Trophoblast cell (in vitro differentiated cells and primary cell): ENCODE measurements around the gene MEGF8.

Experiments
- DNase-seq, 2 donors: peaks; one replicate each; pipeline ENCODE4 v3.0.0-alpha.2; 2016
- H2AFZ ChIP-seq: 2 replicates; pipeline ENCODE4 v1.6.1; 2013; ENCODE audit warnings: low read length, moderate library complexity, mild to moderate bottlenecking; ENCODE audit not compliant: insufficient read depth, poor library complexity
- H2AK5ac ChIP-seq: 2 replicates; pipeline ENCODE4 v1.6.1; 2013; ENCODE audit warnings: mild to moderate bottlenecking, low read length
- H2BK120ac ChIP-seq: 2 replicates; pipeline ENCODE4 v1.6.1; 2013; ENCODE audit warnings: low read length, mild to moderate bottlenecking, moderate library complexity; ENCODE audit not compliant: insufficient read depth, poor library complexity
- H2BK12ac ChIP-seq: 2 replicates; pipeline ENCODE4 v1.6.1; 2013; ENCODE audit warnings: mild to moderate bottlenecking, low read length, moderate library complexity
- H2BK5ac ChIP-seq: 2 replicates; pipeline ENCODE4 v1.6.1; 2013; ENCODE audit warnings: low read length, low read depth, moderate library complexity, mild to moderate bottlenecking; ENCODE audit not compliant: poor library complexity
- H3K14ac ChIP-seq: 2 replicates; pipeline ENCODE4 v1.6.1; 2013; ENCODE audit warnings: mild to moderate bottlenecking, low read length
- H3K18ac ChIP-seq: 2 replicates; pipeline ENCODE4 v1.6.1; 2013; ENCODE audit warnings: mild to moderate bottlenecking, low read length
- H3K23ac ChIP-seq: 2 replicates; pipeline ENCODE4 v1.6.1; 2013; ENCODE audit warnings: low read length
- H3K27ac ChIP-seq: 2 replicates; pipeline ENCODE4 v1.5.1; 2013; ENCODE audit warnings: low read depth, mild to moderate bottlenecking, inconsistent platforms, low read length, moderate library complexity
- H3K27me3 ChIP-seq: 2 replicates; pipeline ENCODE4 v1.6.1; 2013; ENCODE audit warnings: inconsistent platforms, mild to moderate bottlenecking, low read length, moderate library complexity; ENCODE audit not compliant: insufficient read depth
- H3K36me3 ChIP-seq, 2 experiments: 1 replicate in 1 of 2; 2 replicates in 1 of 2; pipeline ENCODE4 v1.6.1; 2013; ENCODE audit warnings: low read length in 2 of 2, mild to moderate bottlenecking in 2 of 2, moderate library complexity in 1 of 2; ENCODE audit not compliant: insufficient read depth in 2 of 2, control insufficient read depth in 1 of 2
- H3K4ac ChIP-seq: 2 replicates; pipeline ENCODE4 v1.6.1; 2013; ENCODE audit warnings: low read depth, mild to moderate bottlenecking, low read length, moderate library complexity
- H3K4me1 ChIP-seq, 2 experiments: 1 replicate in 1 of 2; 2 replicates in 1 of 2; pipeline ENCODE4 v1.6.1; 2013; ENCODE audit warnings: low read length in 2 of 2, mild to moderate bottlenecking in 2 of 2, moderate library complexity in 1 of 2; ENCODE audit not compliant: insufficient read depth in 2 of 2, control insufficient read depth in 1 of 2
- H3K4me2 ChIP-seq: 2 replicates; pipeline ENCODE4 v1.6.1; 2013; ENCODE audit warnings: inconsistent platforms, mild to moderate bottlenecking, low read length, moderate library complexity
- H3K4me3 ChIP-seq: 2 replicates; pipeline ENCODE4 v1.5.1; 2013; ENCODE audit warnings: mild to moderate bottlenecking, low read depth, low read length, inconsistent platforms
- H3K79me1 ChIP-seq: one replicate; pipeline ENCODE4 v1.6.1; 2013; ENCODE audit warnings: low read length
- H3K79me2 ChIP-seq: 2 replicates; pipeline ENCODE4 v1.6.1; 2013; ENCODE audit warnings: low read length, mild to moderate bottlenecking; ENCODE audit not compliant: control insufficient read depth, insufficient read depth, poor library complexity
- H3K9ac ChIP-seq: 2 replicates; pipeline ENCODE4 v1.6.1; 2013; ENCODE audit warnings: mild to moderate bottlenecking, low read length
- H3K9me3 ChIP-seq: 2 replicates; pipeline ENCODE4 v1.6.1; 2013; ENCODE audit warnings: low read depth, mild to moderate bottlenecking, control low read depth, inconsistent platforms, low read length; ENCODE audit not compliant: insufficient read depth
- H4K12ac ChIP-seq: 2 replicates; pipeline ENCODE4 v1.6.1; 2013; ENCODE audit warnings: low read depth, mild to moderate bottlenecking, low read length, moderate library complexity
- H4K8ac ChIP-seq: 2 replicates; pipeline ENCODE4 v1.6.1; 2013; ENCODE audit warnings: low read depth, mild to moderate bottlenecking, low read length, moderate library complexity
- H4K91ac ChIP-seq: one replicate; pipeline ENCODE4 v1.6.1; 2013; ENCODE audit warnings: low read depth, mild to moderate bottlenecking, low read length, moderate library complexity
- WGBS: extraction: QIAGEN DNeasy Blood & Tissue Kit; methylation state at CpG from one replicate; pipeline ENCODE4 v1.1.7; 2013; ENCODE audit warnings: missing lambda C conversion rate; ENCODE audit not compliant: insufficient read length, insufficient coverage; ENCODE audit errors: extremely low coverage; 5-methylcytosine and 5-hydroxymethylcytosine counted together

MEGF8 gene

DNA sequence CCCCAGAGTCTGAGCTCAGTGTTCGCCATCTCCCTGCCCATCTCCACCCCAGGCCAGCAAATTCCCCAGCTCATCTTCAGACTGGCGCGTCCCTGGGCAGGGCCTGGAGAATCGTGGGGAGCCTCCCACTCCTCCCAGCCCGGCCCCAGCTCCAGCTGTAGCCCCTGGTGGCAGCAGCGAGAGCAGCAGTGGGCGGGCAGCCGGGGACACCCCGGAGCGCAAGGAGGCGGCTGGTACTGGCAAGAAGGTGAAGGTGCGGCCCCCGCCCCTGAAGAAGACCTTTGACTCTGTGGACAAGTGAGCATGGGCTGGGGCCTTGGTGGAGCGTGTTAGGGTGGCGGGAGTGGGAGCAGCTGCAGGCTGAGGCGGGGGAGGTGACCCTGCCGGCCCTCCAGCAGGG lies 31.9 kb upstream of the MEGF8 start:
- Histone ChIP-seq H4K12ac (no peak overlapping the region), H3K4me2 (no peak overlapping the region), H3K79me1 (no peaks in the 10 kb centered on the region), H3K79me2 (no peaks in the 10 kb centered on the region), H3K4me1 (no peaks in the 10 kb centered on the region), H2BK12ac (no peak overlapping the region), H3K4me3 (no peak overlapping the region), H3K23ac (no peak overlapping the region), H3K14ac (no peak overlapping the region), H4K8ac (no peak overlapping the region), H3K27ac (no peak overlapping the region), H4K91ac (no peak overlapping the region), H3K27me3 (no peaks in the 10 kb centered on the region), H3K9ac (no peak overlapping the region), H3K4ac (no peak overlapping the region), H3K18ac (no peak overlapping the region), H2AFZ (no peak overlapping the region), H2BK120ac (no peak overlapping the region), H2BK5ac (no peak overlapping the region), H3K9me3 (peaks cover 3% of the 10 kb centered on the region), H3K36me3 (peaks cover 77 to 79% of the 10 kb centered on the region in 2 experiments), H2AK5ac (no peak overlapping the region)
- no peak for DNase-seq
- no CpG with 5 or more reads among the region's 17 CpGs for WGBS

DNA sequence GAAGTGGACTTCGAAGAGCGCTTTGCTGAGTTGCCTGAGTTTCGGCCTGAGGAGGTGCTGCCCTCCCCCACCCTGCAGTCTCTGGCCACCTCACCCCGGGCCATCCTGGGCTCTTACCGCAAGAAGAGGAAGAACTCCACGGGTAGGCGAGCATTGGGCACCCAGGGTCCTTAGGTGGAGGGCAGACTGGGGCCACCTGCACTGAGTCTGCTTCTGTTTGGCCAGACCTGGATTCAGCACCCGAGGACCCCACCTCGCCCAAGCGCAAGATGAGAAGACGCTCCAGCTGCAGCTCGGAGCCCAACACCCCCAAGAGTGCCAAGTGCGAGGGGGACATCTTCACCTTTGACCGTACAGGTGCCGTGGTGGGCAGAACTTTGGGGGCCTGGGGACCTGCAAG lies 31.5 kb upstream of the MEGF8 start:
- H3K4ac ChIP-seq, result no peak overlapping the region

DNA sequence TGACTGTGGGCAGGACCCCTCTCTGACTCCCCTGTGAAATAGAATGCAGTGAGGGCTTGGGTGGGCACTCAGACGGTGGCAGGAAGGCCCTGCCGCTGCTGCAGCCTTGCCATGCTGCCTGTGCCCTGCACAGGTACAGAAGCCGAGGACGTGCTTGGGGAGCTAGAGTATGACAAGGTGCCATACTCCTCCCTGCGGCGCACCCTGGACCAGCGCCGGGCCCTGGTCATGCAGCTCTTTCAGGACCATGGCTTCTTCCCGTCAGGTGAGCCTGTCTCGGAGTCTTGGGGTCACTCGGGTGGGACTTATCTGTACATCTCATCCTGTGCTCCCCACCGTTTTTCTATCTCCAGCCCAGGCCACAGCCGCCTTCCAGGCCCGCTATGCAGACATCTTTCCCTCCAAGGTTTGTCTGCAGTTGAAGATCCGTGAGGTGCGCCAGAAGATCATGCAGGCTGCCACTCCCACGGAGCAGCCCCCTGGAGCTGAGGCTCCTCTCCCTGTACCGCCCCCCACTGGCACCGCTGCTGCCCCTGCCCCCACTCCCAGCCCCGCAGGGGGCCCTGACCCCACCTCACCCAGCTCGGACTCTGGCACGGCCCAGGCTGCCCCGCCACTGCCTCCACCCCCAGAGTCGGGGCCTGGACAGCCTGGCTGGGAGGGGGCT lies 30.8 kb upstream of the MEGF8 start:
- no peak overlapping the region for H3K27ac ChIP-seq
- DNase-seq, result no peak
- H3K79me1 ChIP-seq, result no peaks in the 10 kb centered on the region
- no CpG with 5 or more reads among the region's 24 CpGs for WGBS
- H3K79me2 ChIP-seq, result no peaks in the 10 kb centered on the region
- no peaks in the 10 kb centered on the region for H3K27me3 ChIP-seq
- no peak overlapping the region for H3K4me2 ChIP-seq
- no peak overlapping the region for H2BK120ac ChIP-seq
- no peak overlapping the region for H4K91ac ChIP-seq
- H3K18ac ChIP-seq, result no peak overlapping the region
- no peak overlapping the region for H4K12ac ChIP-seq
- H3K9me3 ChIP-seq, result peaks cover 3% of the 10 kb centered on the region
- no peak overlapping the region for H3K23ac ChIP-seq
- no peak overlapping the region for H3K9ac ChIP-seq
- no peak overlapping the region for H3K14ac ChIP-seq
- no peak overlapping the region for H2BK12ac ChIP-seq
- H3K36me3 ChIP-seq, result peaks cover 66 to 69% of the 10 kb centered on the region in 2 experiments
- H2AK5ac ChIP-seq, result no peak overlapping the region
- no peak overlapping the region for H4K8ac ChIP-seq
- H3K4me1 ChIP-seq, result no peaks in the 10 kb centered on the region
- H3K4me3 ChIP-seq, result no peak overlapping the region
- no peak overlapping the region for H3K4ac ChIP-seq
- H2AFZ ChIP-seq, result no peak overlapping the region
- H2BK5ac ChIP-seq, result no peak overlapping the region

More for the DNA sequence above, 31.5 kb upstream of the MEGF8 start:
- Histone ChIP-seq H3K4me3 (no peak overlapping the region), H3K14ac (no peak overlapping the region), H2BK5ac (no peak overlapping the region), H2AFZ (no peak overlapping the region), H3K4me2 (no peak overlapping the region), H4K91ac (no peak overlapping the region), H3K79me1 (no peaks in the 10 kb centered on the region), H3K79me2 (no peaks in the 10 kb centered on the region), H3K9ac (no peak overlapping the region), H2AK5ac (no peak overlapping the region), H3K18ac (no peak overlapping the region), H2BK120ac (no peak overlapping the region), H3K9me3 (peaks cover 3% of the 10 kb centered on the region), H3K23ac (no peak overlapping the region), H3K27me3 (no peaks in the 10 kb centered on the region), H3K36me3 (peaks cover 73 to 75% of the 10 kb centered on the region in 2 experiments), H3K4me1 (no peaks in the 10 kb centered on the region), H4K12ac (no peak overlapping the region), H2BK12ac (no peak overlapping the region), H3K27ac (no peak overlapping the region), H4K8ac (no peak overlapping the region)
- WGBS, result no CpG with 5 or more reads among the region's 15 CpGs
- no peak for DNase-seq

DNA sequence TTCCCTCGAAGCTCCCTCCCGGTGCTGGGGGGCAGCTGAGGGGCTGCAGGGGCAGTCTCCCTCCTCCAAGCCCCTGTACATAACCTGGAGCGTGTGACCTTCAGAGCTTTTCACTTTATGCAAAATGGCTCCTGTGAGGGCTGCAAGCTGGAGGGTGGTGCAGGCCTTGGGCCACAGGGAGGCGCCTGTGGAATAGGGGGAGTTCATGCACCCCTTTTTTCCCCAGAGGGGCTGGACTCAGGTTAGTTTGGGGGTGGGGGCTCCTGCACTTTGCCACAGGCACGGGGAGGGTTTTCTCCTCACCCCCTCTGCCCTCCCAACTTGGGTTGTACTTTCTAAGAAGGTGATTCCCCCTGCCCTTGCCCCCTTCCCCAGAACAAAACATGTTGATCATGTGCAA lies 30.1 kb upstream of the MEGF8 start:
- Histone ChIP-seq H3K27me3 (no peaks in the 10 kb centered on the region), H3K14ac (no peak overlapping the region), H3K23ac (no peak overlapping the region), H3K4ac (no peak overlapping the region), H2AFZ (no peak overlapping the region), H2BK120ac (no peak overlapping the region), H4K8ac (no peak overlapping the region), H4K12ac (no peak overlapping the region), H3K18ac (no peak overlapping the region), H3K4me1 (no peaks in the 10 kb centered on the region), H3K79me2 (no peaks in the 10 kb centered on the region), H3K9me3 (peaks cover 3% of the 10 kb centered on the region), H3K9ac (no peak overlapping the region), H4K91ac (no peak overlapping the region), H2BK5ac (no peak overlapping the region), H3K27ac (no peak overlapping the region), H3K4me3 (no peak overlapping the region), H3K79me1 (no peaks in the 10 kb centered on the region), H3K4me2 (no peak overlapping the region), H2AK5ac (no peak overlapping the region), H2BK12ac (no peak overlapping the region), H3K36me3 (peaks cover 64 to 68% of the 10 kb centered on the region in 2 experiments)
- no peak for DNase-seq
- no CpG with 5 or more reads among the region's 5 CpGs for WGBS
